Peyer's patch (tissue), 4 donors: ENCODE data around the gene ANAPC4.

ENCODE experiments used
- POLR2A ChIP-seq, 2 donors: fragments of 450-650 bp; IDR thresholded peaks; one replicate each; pipeline ENCODE4 v1.5.1; 2017; ENCODE audit warnings: antibody characterized with exemption in 2 of 2, mild to moderate bottlenecking in 2 of 2, moderate library complexity in 2 of 2
- TF ChIP-seq, protein P1 (sequence below), 6 experiments: fragments of 450-650 bp in 4 of 6; fragments of 200-600 bp in 2 of 6; sonication (generic) in 1 of 6; IDR thresholded peaks; one replicate each; pipeline ENCODE4 v1.5.1; 2017 to 2019; ENCODE audit warnings: antibody characterized with exemption in 6 of 6, mild to moderate bottlenecking in 3 of 6, moderate library complexity in 1 of 6

- TF ChIP-seq, protein P1, sequence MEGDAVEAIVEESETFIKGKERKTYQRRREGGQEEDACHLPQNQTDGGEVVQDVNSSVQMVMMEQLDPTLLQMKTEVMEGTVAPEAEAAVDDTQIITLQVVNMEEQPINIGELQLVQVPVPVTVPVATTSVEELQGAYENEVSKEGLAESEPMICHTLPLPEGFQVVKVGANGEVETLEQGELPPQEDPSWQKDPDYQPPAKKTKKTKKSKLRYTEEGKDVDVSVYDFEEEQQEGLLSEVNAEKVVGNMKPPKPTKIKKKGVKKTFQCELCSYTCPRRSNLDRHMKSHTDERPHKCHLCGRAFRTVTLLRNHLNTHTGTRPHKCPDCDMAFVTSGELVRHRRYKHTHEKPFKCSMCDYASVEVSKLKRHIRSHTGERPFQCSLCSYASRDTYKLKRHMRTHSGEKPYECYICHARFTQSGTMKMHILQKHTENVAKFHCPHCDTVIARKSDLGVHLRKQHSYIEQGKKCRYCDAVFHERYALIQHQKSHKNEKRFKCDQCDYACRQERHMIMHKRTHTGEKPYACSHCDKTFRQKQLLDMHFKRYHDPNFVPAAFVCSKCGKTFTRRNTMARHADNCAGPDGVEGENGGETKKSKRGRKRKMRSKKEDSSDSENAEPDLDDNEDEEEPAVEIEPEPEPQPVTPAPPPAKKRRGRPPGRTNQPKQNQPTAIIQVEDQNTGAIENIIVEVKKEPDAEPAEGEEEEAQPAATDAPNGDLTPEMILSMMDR (IDR thresholded peaks at IDR 0.05), result no peak
- TF ChIP-seq POLR2A (IDR thresholded peaks at IDR 0.05), result no peak
These were observed 45.9 kb upstream of the ANAPC4 start for GRCh38 chr4:25330905-25331808.
